ENCODE data around the gene FAM240A.

GRCh38 chr3:46574881-46575576, 37.3 kb upstream of the FAM240A start:
- TF ChIP-seq EZH2phosphoT487 (IDR thresholded peaks at IDR 0.05; ENCODE audit: borderline replicate concordance, low read length) (no peak), CTCF (IDR thresholded peaks at IDR 0.05; ENCODE audit: low read depth, low read length, poor library complexity, severe bottlenecking) (no peak)

All from DOHH2 (cell line).